ENCODE data around the gene MS4A15. TPM values are rescaled to one million over a fixed set of nuclear protein-coding genes. Genes with fewer than 3 reads are reported as not detected.

MS4A15 gene
- total and polyA plus RNA-seq, 4 experiments from 2014 or later: not detected

GRCh38 chr11:60783141-60783484, 26.4 kb downstream of the MS4A15 start:
- Histone ChIP-seq H3K4me3 (ENCODE audit: low read length in 2 of 2) (no peak overlapping the region), H3K9me3 (ENCODE audit: control insufficient read depth in 1 of 2, low read length in 2 of 2) (no peaks in the 10 kb centered on the region), H3K4me1 (ENCODE audit: insufficient read depth, low read length) (no peaks in the 10 kb centered on the region), H3K36me3 (ENCODE audit: insufficient read depth, low read length) (no peaks in the 10 kb centered on the region), H3K27me3 (ENCODE audit: insufficient read depth, low read length) (no peaks in the 10 kb centered on the region), H3K27ac (ENCODE audit: low read depth, low read length) (no peak overlapping the region)
- no peak for DNase-seq
- Mint-ChIP-seq H3K36me3 (no peaks in the 10 kb centered on the region), H3K4me3 (no peak overlapping the region), H3K27me3 (no peaks in the 10 kb centered on the region), H3K4me1 (no peaks in the 10 kb centered on the region), H3K9me3 (no peaks in the 10 kb centered on the region), H3K27ac (no peak overlapping the region)
- intact Hi-C loops (cut with micrococcal nuclease): no loop called here
- ChIA-PET CTCF (ENCODE audit: partially characterized antibody) (interaction anchor here (3.0 kb wide), 1 partner anchor 8 kb away, joined by 13 read pairs; no protein-coding TSS in a partner anchor), POLR2A (ENCODE audit: partially characterized antibody) (no interaction called here)

GRCh38 chr11:60783911-60784310, 27.2 kb downstream of the MS4A15 start:
- no peaks in the 10 kb centered on the region for H3K9me3 Mint-ChIP-seq
- POLR2A ChIA-PET (ENCODE audit: partially characterized antibody): no interaction called here
- CTCF ChIA-PET (ENCODE audit: partially characterized antibody): interaction anchor here (3.0 kb wide), 1 partner anchor 9 kb away, joined by 13 read pairs; no protein-coding TSS in a partner anchor
- H3K36me3 Mint-ChIP-seq: no peaks in the 10 kb centered on the region
- no peaks in the 10 kb centered on the region for H3K4me1 Mint-ChIP-seq
- Histone ChIP-seq H3K27ac (ENCODE audit: low read depth, low read length) (no peak overlapping the region), H3K4me3 (ENCODE audit: low read length in 2 of 2) (no peak overlapping the region), H3K36me3 (ENCODE audit: insufficient read depth, low read length) (no peaks in the 10 kb centered on the region), H3K27me3 (ENCODE audit: insufficient read depth, low read length) (no peaks in the 10 kb centered on the region), H3K4me1 (ENCODE audit: insufficient read depth, low read length) (no peaks in the 10 kb centered on the region), H3K9me3 (ENCODE audit: control insufficient read depth in 1 of 2, low read length in 2 of 2) (no peaks in the 10 kb centered on the region)
- H3K27ac Mint-ChIP-seq: no peak overlapping the region
- no peaks in the 10 kb centered on the region for H3K27me3 Mint-ChIP-seq
- H3K4me3 Mint-ChIP-seq: no peak overlapping the region
- intact Hi-C loops (cut with micrococcal nuclease): no loop called here
- no peak for DNase-seq

GRCh38 chr11:60785136-60785535, 28.5 kb downstream of the MS4A15 start, which contains the start of gene MS4A10:
Gene MS4A10 (plus strand): TSS chr11:60785333. CDS start chr11:60790336, 5,003 bp downstream.
- H3K27me3 Mint-ChIP-seq: no peaks in the 10 kb centered on the region
- no peaks in the 10 kb centered on the region for H3K36me3 Mint-ChIP-seq
- DNase-seq: no peak
- intact Hi-C loops (cut with micrococcal nuclease): no loop called here
- Histone ChIP-seq H3K4me3 (ENCODE audit: low read length in 2 of 2) (no peak within 1 kb of the TSS), H3K4me1 (ENCODE audit: insufficient read depth, low read length) (no peaks in the 10 kb centered on the region), H3K36me3 (ENCODE audit: insufficient read depth, low read length) (no peaks in the 10 kb centered on the region), H3K9me3 (ENCODE audit: control insufficient read depth in 1 of 2, low read length in 2 of 2) (no peaks in the 10 kb centered on the region), H3K27me3 (ENCODE audit: insufficient read depth, low read length) (no peaks in the 10 kb centered on the region), H3K27ac (ENCODE audit: low read depth, low read length) (no peak within 1 kb of the TSS)
- H3K4me1 Mint-ChIP-seq: no peaks in the 10 kb centered on the region
- ChIA-PET POLR2A (ENCODE audit: partially characterized antibody) (no interaction called here), CTCF (ENCODE audit: partially characterized antibody) (interaction anchor here (3.0 kb wide), 1 partner anchor 10 kb away, joined by 13 read pairs; no protein-coding TSS in a partner anchor)
- no peaks in the 10 kb centered on the region for H3K9me3 Mint-ChIP-seq
- H3K4me3 Mint-ChIP-seq: no peak within 1 kb of the TSS
- no peak within 1 kb of the TSS for H3K27ac Mint-ChIP-seq

- H3K27me3 Mint-ChIP-seq: no peaks in the 10 kb centered on the region
- H3K27me3 ChIP-seq (ENCODE audit: insufficient read depth, low read length): no peaks in the 10 kb centered on the region
- H3K4me3 ChIP-seq (ENCODE audit: low read length in 2 of 2): no peak overlapping the region
- ChIA-PET CTCF (ENCODE audit: partially characterized antibody) (interaction anchor here (3.0 kb wide), 1 partner anchor 11 kb away, joined by 13 read pairs; no protein-coding TSS in a partner anchor), POLR2A (ENCODE audit: partially characterized antibody) (no interaction called here)
- H3K9me3 ChIP-seq (ENCODE audit: control insufficient read depth in 1 of 2, low read length in 2 of 2): no peaks in the 10 kb centered on the region
- no peaks in the 10 kb centered on the region for H3K9me3 Mint-ChIP-seq
- no peaks in the 10 kb centered on the region for H3K36me3 Mint-ChIP-seq
- no peaks in the 10 kb centered on the region for H3K4me1 Mint-ChIP-seq
- H3K27ac Mint-ChIP-seq: no peak overlapping the region
- no peak overlapping the region for H3K4me3 Mint-ChIP-seq
- H3K36me3 ChIP-seq (ENCODE audit: insufficient read depth, low read length): no peaks in the 10 kb centered on the region
- no peak for DNase-seq
- no peaks in the 10 kb centered on the region for H3K4me1 ChIP-seq (ENCODE audit: insufficient read depth, low read length)
- intact Hi-C loops (cut with micrococcal nuclease): no loop called here
- H3K27ac ChIP-seq (ENCODE audit: low read depth, low read length): no peak overlapping the region
Measured at GRCh38 chr11:60785806-60786361, 29.2 kb downstream of the MS4A15 start.

DNA sequence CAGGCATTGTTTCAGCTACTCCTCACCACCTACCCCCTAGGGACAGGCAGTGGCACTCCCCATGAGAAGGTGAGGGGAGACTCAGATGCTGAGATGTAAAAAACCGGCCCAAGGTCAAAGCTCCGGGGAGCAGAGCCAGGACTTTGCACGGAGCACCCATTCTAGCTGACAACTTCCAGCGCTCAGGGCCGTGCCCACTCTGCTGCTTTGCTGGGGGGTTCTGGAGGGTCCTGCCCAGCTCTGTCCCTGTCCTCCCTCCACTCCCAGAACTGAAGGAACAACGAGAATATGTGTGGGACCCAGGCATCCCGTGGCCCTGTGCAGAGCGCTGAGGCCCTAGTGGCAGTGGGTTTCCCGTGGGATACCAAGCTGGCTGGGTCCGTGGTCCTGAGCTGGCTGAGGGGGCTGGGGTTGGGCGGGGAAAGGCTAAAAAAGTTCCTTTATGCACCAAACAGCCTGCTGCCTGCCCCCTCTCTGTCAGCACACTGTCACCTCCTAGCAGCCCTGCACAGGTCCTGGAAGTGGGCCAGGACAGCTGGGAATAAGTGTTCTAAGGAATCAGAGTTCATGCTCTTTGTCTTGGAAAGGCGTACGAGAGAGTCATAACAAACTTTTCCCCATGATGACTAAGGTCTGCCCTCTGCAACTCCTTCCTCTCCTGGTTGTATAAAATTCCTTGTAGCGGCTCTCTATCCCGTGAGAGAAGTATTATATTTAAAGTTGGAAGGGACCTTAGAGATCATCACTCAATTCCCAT, 30.3 kb downstream of the MS4A15 start:
- H3K4me3 Mint-ChIP-seq: no peak overlapping the region
- no peak overlapping the region for H3K27ac Mint-ChIP-seq

DNA sequence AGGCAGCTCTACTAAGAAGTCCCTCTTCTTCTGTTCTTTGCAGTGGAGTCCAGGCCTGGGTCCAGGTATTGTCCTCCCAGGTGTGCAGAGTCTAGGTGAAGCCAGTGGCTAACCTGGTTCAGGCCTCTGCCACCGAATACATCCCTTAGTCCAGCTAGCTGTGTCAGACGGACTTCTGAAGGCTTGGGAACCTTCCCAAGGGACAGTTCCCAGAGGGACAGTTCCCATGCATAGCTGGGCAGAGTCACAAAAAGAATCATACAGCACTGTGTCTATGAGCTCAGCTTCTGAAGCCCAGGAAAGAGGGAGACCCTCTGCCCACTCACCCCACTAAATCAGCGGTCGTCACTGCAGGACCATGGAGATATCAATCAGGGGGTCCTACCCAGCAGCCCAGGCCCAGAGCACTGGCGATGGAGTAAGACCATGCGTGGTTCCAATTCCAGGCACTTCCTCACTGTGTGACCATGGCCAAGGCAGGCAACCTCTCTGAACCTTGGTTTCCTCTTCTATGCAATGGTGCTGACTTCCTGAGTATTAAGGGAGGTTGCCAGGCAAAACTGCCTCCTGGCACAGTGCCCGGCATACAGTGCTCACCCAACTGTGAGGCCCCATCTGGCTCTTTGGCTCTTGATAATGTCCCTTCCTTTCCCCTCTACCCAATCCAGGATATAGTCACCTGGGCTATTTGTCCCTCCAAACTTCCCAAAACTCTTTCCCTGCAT, 31.9 kb downstream of the MS4A15 start:
- DNase-seq: no peak

More for the DNA sequence above, 30.3 kb downstream of the MS4A15 start:
- POLR2A ChIA-PET (ENCODE audit: partially characterized antibody): no interaction called here
- H3K27me3 Mint-ChIP-seq: no peaks in the 10 kb centered on the region
- no peak overlapping the region for H3K4me3 ChIP-seq (ENCODE audit: low read length in 2 of 2)
- no peaks in the 10 kb centered on the region for H3K36me3 ChIP-seq (ENCODE audit: insufficient read depth, low read length)
- CTCF ChIA-PET (ENCODE audit: partially characterized antibody): no interaction called here
- intact Hi-C loops (cut with micrococcal nuclease): no loop called here
- H3K27ac ChIP-seq (ENCODE audit: low read depth, low read length): no peak overlapping the region
- no peaks in the 10 kb centered on the region for H3K9me3 Mint-ChIP-seq
- no peaks in the 10 kb centered on the region for H3K27me3 ChIP-seq (ENCODE audit: insufficient read depth, low read length)
- no peaks in the 10 kb centered on the region for H3K36me3 Mint-ChIP-seq
- H3K4me1 Mint-ChIP-seq: no peaks in the 10 kb centered on the region
- no peaks in the 10 kb centered on the region for H3K9me3 ChIP-seq (ENCODE audit: control insufficient read depth in 1 of 2, low read length in 2 of 2)
- DNase-seq: no peak
- H3K4me1 ChIP-seq (ENCODE audit: insufficient read depth, low read length): no peaks in the 10 kb centered on the region

DNA sequence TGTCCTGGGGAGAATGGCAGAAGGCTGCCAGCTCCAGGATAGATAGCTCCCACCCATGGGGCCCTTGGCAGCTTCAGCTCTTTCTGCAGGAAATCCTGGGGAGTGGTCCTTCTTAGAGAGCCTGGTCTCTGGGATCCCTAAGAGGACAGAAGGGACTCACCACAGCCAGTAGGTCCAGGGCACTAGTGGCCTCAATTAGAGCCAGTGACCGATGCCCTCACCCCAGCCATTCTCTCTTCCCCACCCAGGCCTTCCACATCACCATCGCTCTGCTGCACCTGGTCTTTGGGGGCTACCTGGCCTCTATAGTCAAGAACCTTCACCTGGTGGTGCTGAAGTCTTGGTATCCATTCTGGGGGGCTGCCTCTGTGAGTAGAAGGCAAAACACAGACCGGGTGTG, 34.1 kb downstream of the MS4A15 start:
- Mint-ChIP-seq H3K4me3 (no peak overlapping the region), H3K4me1 (no peaks in the 10 kb centered on the region), H3K9me3 (no peaks in the 10 kb centered on the region), H3K27me3 (peaks cover 0 to 7% of the 10 kb centered on the region in 2 donors), H3K36me3 (no peaks in the 10 kb centered on the region), H3K27ac (no peak overlapping the region)
- ChIA-PET POLR2A (ENCODE audit: partially characterized antibody) (no interaction called here), CTCF (ENCODE audit: partially characterized antibody) (interaction anchor here (1.3 to 1.4 kb wide), 2 partner anchors 8 to 11 kb away, joined by 3 to 5 read pairs; no protein-coding TSS in a partner anchor)
- H3K27ac ChIP-seq (ENCODE audit: low read depth, low read length): no peak overlapping the region
- H3K27me3 ChIP-seq (ENCODE audit: insufficient read depth, low read length): no peaks in the 10 kb centered on the region
- no peaks in the 10 kb centered on the region for H3K36me3 ChIP-seq (ENCODE audit: insufficient read depth, low read length)
- H3K4me3 ChIP-seq (ENCODE audit: low read length in 2 of 2): no peak overlapping the region
- intact Hi-C loops (cut with micrococcal nuclease): no loop called here
- no peak for DNase-seq
- H3K4me1 ChIP-seq (ENCODE audit: insufficient read depth, low read length): no peaks in the 10 kb centered on the region
- H3K9me3 ChIP-seq (ENCODE audit: control insufficient read depth in 1 of 2, low read length in 2 of 2): no peaks in the 10 kb centered on the region

More for the DNA sequence above, 31.9 kb downstream of the MS4A15 start:
- intact Hi-C loops (cut with micrococcal nuclease): no loop called here
- ChIA-PET POLR2A (ENCODE audit: partially characterized antibody) (no interaction called here), CTCF (ENCODE audit: partially characterized antibody) (interaction anchor here (1.3 kb wide), 1 partner anchor 13 kb away, joined by 4 read pairs; no protein-coding TSS in a partner anchor)
- no peaks in the 10 kb centered on the region for H3K27me3 ChIP-seq (ENCODE audit: insufficient read depth, low read length)
- H3K27ac ChIP-seq (ENCODE audit: low read depth, low read length): no peak overlapping the region
- no peaks in the 10 kb centered on the region for H3K4me1 ChIP-seq (ENCODE audit: insufficient read depth, low read length)
- H3K4me1 Mint-ChIP-seq: no peaks in the 10 kb centered on the region
- H3K9me3 ChIP-seq (ENCODE audit: control insufficient read depth in 1 of 2, low read length in 2 of 2): no peaks in the 10 kb centered on the region
- H3K4me3 Mint-ChIP-seq: no peak overlapping the region
- no peaks in the 10 kb centered on the region for H3K36me3 ChIP-seq (ENCODE audit: insufficient read depth, low read length)
- H3K4me3 ChIP-seq (ENCODE audit: low read length in 2 of 2): no peak overlapping the region
- no peaks in the 10 kb centered on the region for H3K36me3 Mint-ChIP-seq
- H3K27me3 Mint-ChIP-seq: peaks cover 0 to 2% of the 10 kb centered on the region in 2 donors
- H3K9me3 Mint-ChIP-seq: no peaks in the 10 kb centered on the region
- H3K27ac Mint-ChIP-seq: peak overlapping the region in 1 of 7 donors; percentile 38
